ENCODE results near the gene SPTBN2.

SPTBN2 gene

DNA sequence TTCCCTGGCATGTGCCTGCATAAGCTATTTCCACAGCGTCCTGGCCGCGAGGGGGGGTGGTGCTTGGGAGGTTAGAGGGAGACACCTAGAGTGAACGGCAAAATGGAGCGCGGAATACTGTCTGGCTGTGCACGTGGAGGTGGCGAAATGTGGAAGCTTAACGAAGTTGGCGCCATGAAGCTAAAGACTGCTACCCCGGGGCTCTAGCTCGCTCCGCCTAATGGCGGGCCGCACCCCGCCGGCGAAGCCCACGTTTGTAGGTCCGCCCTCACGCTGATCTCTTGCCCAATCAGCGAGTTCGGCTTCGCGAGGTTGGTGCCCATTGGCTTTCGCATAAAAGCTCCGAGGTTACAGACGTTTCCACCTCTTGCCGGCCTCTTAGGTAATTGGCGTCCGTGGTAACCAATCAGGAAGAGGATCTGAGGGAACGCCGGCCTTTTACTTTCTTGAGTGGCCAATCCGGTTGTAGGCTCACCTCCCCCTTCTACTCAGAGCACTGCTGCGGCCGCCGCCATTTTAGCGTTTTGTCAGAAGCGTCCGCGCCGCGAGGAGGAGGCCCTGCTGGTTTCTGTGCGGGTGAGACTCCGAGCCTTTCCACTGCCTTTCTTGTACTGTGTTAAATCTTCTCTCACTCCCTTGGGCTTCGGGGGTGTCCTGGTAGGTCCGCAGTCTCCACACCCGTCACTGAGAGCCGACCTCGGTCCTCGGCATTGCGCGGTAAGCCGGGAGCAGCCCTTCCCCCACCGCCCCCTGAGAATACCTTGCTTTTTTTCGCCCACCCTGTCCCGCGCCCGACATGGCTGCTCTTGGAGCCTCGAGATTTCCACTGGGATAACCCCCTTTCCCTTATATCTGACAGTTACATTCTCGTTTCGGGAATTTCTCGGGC is 90.6 kb downstream of the SPTBN2 start, which contains the start of gene RBM4:
Gene RBM4, plus strand, starts transcription at position 527 of the 889 bp plus-strand sequence. CDS start 1,009 bp downstream, outside the sequence.
- peak; percentile 99 for DNase-seq (ENCODE audit: low read depth)

DNA sequence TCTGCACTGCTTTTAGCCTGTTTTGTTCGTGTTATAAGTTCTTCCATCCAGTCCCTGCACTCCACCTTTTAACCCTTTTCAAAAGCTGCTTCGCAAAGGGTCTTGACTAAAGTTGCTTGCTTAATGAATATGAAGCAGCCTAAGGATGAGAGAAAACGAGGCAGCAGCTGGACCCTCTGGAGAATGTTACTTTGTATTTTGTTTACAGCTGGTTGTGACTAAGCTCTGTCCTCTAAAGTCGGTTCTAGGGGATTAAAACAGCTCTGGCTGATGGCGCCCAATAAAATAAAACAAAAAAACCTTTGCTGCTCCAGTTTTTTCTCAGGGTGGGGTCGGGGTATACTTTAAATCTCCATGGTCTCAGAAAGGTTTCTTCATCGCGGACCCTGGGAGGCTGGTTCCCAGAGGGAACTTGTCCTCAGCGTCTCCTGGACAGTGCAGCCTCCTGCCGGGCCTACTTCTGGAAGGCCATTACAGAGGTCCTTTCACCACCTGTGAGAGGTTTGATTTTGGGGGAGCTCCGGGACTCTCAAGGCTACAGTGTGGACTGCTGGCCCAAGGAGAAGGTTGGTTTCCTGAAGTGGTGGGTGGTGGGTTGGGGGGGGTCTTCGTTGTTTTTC is 91.3 kb downstream of the SPTBN2 start:
- no peak for DNase-seq (ENCODE audit: low read depth)

DNA sequence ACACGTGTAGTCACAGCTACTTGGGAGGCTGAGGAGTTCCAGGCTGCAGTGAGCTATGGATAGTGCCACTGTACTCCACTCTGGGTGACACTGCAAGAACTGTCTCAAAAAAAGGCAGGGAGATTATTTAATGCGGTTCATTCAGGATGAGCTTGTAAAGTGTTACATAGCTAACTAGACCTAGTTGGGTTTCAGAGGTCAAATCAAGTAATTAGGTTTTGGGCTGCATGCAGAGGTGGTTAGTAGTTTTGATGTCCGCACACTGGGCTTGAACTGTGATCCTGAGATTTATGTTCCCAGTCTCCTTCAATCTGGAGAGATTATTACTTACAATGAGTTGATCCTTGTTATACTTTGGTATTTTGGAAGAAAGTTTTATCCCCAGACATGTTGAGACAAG is 92.6 kb downstream of the SPTBN2 start:
- no peak for DNase-seq (ENCODE audit: low read depth)
